ENCODE results near the gene CACNA1C.
"Not testable (repeated sequence)": the region's sequence is repeated elsewhere in the genome, so short reads cannot be mapped to it uniquely, and the experiment has no call there.

The CACNA1C gene

GRCh38 chr12:2683283-2684025 is 630.7 kb downstream of the CACNA1C start:
- no peak for DNase-seq

GRCh38 chr12:2684026-2684325 is 631.2 kb downstream of the CACNA1C start:
- not testable (repeated sequence) for DNase-seq

GRCh38 chr12:2685620-2686279 is 633.0 kb downstream of the CACNA1C start:
- not testable (repeated sequence) for DNase-seq

GRCh38 chr12:2686280-2686646 is 633.5 kb downstream of the CACNA1C start:
- DNase-seq = no peak

GRCh38 chr12:2687058-2687457 is 634.3 kb downstream of the CACNA1C start:
- no peak for DNase-seq

GRCh38 chr12:2687726-2688125 is 634.9 kb downstream of the CACNA1C start:
- no peak for DNase-seq

- no peak for DNase-seq
Observed at GRCh38 chr12:2688381-2688931, 635.7 kb downstream of the CACNA1C start.

GRCh38 chr12:2689393-2689792 is 636.6 kb downstream of the CACNA1C start:
- no peak for DNase-seq

- DNase-seq = no peak
Observed at GRCh38 chr12:2689879-2690278, 637.1 kb downstream of the CACNA1C start.

- DNase-seq = no peak
Observed at GRCh38 chr12:2690348-2691005, 637.7 kb downstream of the CACNA1C start.

GRCh38 chr12:2691006-2691344 is 638.2 kb downstream of the CACNA1C start:
- peak; percentile 74 for DNase-seq

- peak; percentile 61 for DNase-seq
Observed at GRCh38 chr12:2691345-2692071, 638.7 kb downstream of the CACNA1C start.

- DNase-seq = peak; percentile 34
Observed at GRCh38 chr12:2692080-2692479, 639.3 kb downstream of the CACNA1C start.

GRCh38 chr12:2693244-2693860 is 640.6 kb downstream of the CACNA1C start:
- peak; percentile 19 for DNase-seq

GRCh38 chr12:2693980-2694610 is 641.3 kb downstream of the CACNA1C start:
- no peak for DNase-seq

- DNase-seq = no peak
Observed at GRCh38 chr12:2696136-2696535, 643.3 kb downstream of the CACNA1C start.

GRCh38 chr12:2697057-2697800 is 644.4 kb downstream of the CACNA1C start:
- no peak for DNase-seq

- DNase-seq = no peak
Observed at GRCh38 chr12:2698566-2698965, 645.8 kb downstream of the CACNA1C start.

- no peak for DNase-seq
Observed at GRCh38 chr12:2710701-2711100, 657.9 kb downstream of the CACNA1C start.

GRCh38 chr12:2719392-2719791 is 666.6 kb downstream of the CACNA1C start:
- no peak for DNase-seq

- DNase-seq = no peak
Observed at GRCh38 chr12:2722806-2723205, 670.0 kb downstream of the CACNA1C start.

GRCh38 chr12:2732290-2732689 is 679.5 kb downstream of the CACNA1C start:
- no peak for DNase-seq

All from CD4-positive, alpha-beta T cell treated with Interleukin-12 subunit alpha and Interleukin-12 subunit beta, for 1 hour (primary cell).